B cell (primary cell): ENCODE results near the gene CEP295NL. TPM values are rescaled to one million over a fixed set of nuclear protein-coding genes. Genes with fewer than 3 reads are reported as not detected.

Experiments
- ATAC-seq: fragments of 200-7000 bp; cut with Tn5 transposase; one replicate; pipeline ENCODE4 v1.10.0; 2021; ENCODE audit warnings: low read depth, mild to moderate bottlenecking, moderate number of reproducible peaks, moderate library complexity
- CTCF ChIA-PET: fragments of 350-600 bp; sonication (Branson Sonifier 250); formaldehyde crosslinking; loops from one replicate; lab custom pipeline; 2021; ENCODE audit warnings: antibody characterized with exemption, inconsistent platforms; lab: Charles Lee
- POLR2A ChIA-PET: fragments of 350-600 bp; sonication (Branson Sonifier 250); formaldehyde crosslinking; loops from one replicate; lab custom pipeline; 2021; ENCODE audit warnings: antibody characterized with exemption; lab: Charles Lee
- DNase-seq: peaks from one replicate; pipeline ENCODE4 v3.0.0; 2013
- H2AFZ ChIP-seq: 2 replicates; pipeline ENCODE4 v1.6.1; 2012; ENCODE audit warnings: mild to moderate bottlenecking, low read depth, low read length; ENCODE audit not compliant: insufficient read depth, poor library complexity, severe bottlenecking
- H3K27ac ChIP-seq, 2 donors: 1 replicate in 1 of 2; 2 replicates in 1 of 2; pipeline ENCODE4 v1.5.1; 2012 to 2013; ENCODE audit warnings: low read length in 2 of 2, mild to moderate bottlenecking in 2 of 2, moderate library complexity in 1 of 2
- H3K27me3 ChIP-seq, 4 experiments: fragments of 200-600 bp in 1 of 4; sonication (generic) in 1 of 4; replicated peaks in 1 of 4; 1 replicate in 2 of 4; 2 replicates in 2 of 4; pipeline versions ENCODE4 v1.6.1 to v1.7.0; 2013 to 2016; ENCODE audit warnings: low read length in 3 of 4, mild to moderate bottlenecking in 2 of 4, mixed read lengths in 1 of 4, moderate library complexity in 1 of 4; ENCODE audit not compliant: insufficient read depth in 4 of 4, control insufficient read depth in 3 of 4; ENCODE audit errors: control extremely low read depth in 1 of 4
- H3K36me3 ChIP-seq, 2 experiments: replicated peaks in 1 of 2; 1 replicate in 1 of 2; 2 replicates in 1 of 2; pipeline versions ENCODE4 v1.6.1 to v1.7.1; 2013; ENCODE audit warnings: low read length in 1 of 2; ENCODE audit not compliant: insufficient read depth in 2 of 2, control insufficient read depth in 1 of 2; ENCODE audit errors: control extremely low read depth in 1 of 2, extremely low read depth in 1 of 2
- H3K4me1 ChIP-seq, 2 donors: fragments of 200-600 bp in 1 of 2; sonication (generic) in 1 of 2; 1 replicate in 1 of 2; 2 replicates in 1 of 2; pipeline versions ENCODE4 v1.5.1 to v1.6.1; 2013 to 2017; ENCODE audit warnings: low read length in 2 of 2; ENCODE audit not compliant: control insufficient read depth in 2 of 2, insufficient read depth in 2 of 2
- H3K4me2 ChIP-seq: replicated peaks from 2 replicates; pipeline ENCODE3; 2012; ENCODE audit warnings: mild to moderate bottlenecking, low read depth, low read length; ENCODE audit not compliant: poor library complexity, severe bottlenecking
- H3K4me3 ChIP-seq, 5 experiments: fragments of 200-600 bp in 1 of 5; sonication (generic) in 1 of 5; 1 replicate in 3 of 5; 2 replicates in 2 of 5; pipeline versions ENCODE4 v1.5.1 to v1.7.0; 2011 to 2016; ENCODE audit warnings: low read length in 4 of 5, mild to moderate bottlenecking in 4 of 5, low read depth in 2 of 5, control low read depth in 1 of 5, moderate library complexity in 1 of 5; ENCODE audit not compliant: insufficient read depth in 1 of 5; ENCODE audit errors: control extremely low read depth in 1 of 5, extremely low read depth in 1 of 5
- H3K79me2 ChIP-seq: fragments of 200-600 bp; sonication (generic); one replicate; pipeline ENCODE4 v1.6.0; 2016; ENCODE audit warnings: low read length; ENCODE audit not compliant: control insufficient read depth, insufficient read depth
- H3K9ac ChIP-seq: fragments of 200-600 bp; sonication (generic); 2 replicates; pipeline ENCODE4 v1.6.1; 2017; ENCODE audit warnings: mild to moderate bottlenecking, low read length, moderate library complexity
- H3K9me3 ChIP-seq, 3 donors: one replicate each; pipeline versions ENCODE4 v1.6.1 to v1.7.1; 2013; ENCODE audit warnings: low read length in 2 of 3; ENCODE audit not compliant: control insufficient read depth in 2 of 3, insufficient read depth in 1 of 3; ENCODE audit errors: control extremely low read depth in 1 of 3
- H4K20me1 ChIP-seq: 2 replicates; pipeline ENCODE4 v1.6.0; 2012; ENCODE audit warnings: mild to moderate bottlenecking, low read length; ENCODE audit not compliant: insufficient read depth, control insufficient read depth, poor library complexity, severe bottlenecking
- H3K27ac Mint-ChIP-seq: one replicate; pipeline ENCODE4 v1.8.0; 2021; ENCODE audit warnings: mixed read lengths
- H3K27me3 Mint-ChIP-seq: one replicate; pipeline ENCODE4 v1.8.0; 2021; ENCODE audit warnings: mixed read lengths
- H3K4me1 Mint-ChIP-seq: one replicate; pipeline ENCODE4 v1.8.0; 2021; ENCODE audit warnings: mixed read lengths
- H3K4me3 Mint-ChIP-seq: one replicate; pipeline ENCODE4 v1.8.0; 2021; ENCODE audit warnings: mixed read lengths
- H3K9me3 Mint-ChIP-seq: one replicate; pipeline ENCODE4 v1.8.0; 2022; ENCODE audit warnings: mixed read lengths; ENCODE audit not compliant: insufficient read depth
- EZH2 ChIP-seq: IDR thresholded peaks from 2 replicates; pipeline ENCODE4 v1.6.1; 2012; ENCODE audit warnings: borderline replicate concordance, low read depth, mild to moderate bottlenecking, moderate library complexity, low read length; ENCODE audit not compliant: insufficient read depth, poor library complexity, severe bottlenecking
- WGBS: methylation state at CpG from one replicate; pipeline ENCODE4 v1.1.5; 2013; ENCODE audit warnings: missing lambda C conversion rate; ENCODE audit not compliant: insufficient coverage; 5-methylcytosine and 5-hydroxymethylcytosine counted together
- intact Hi-C: fragments of 100-400 bp; cut with micrococcal nuclease; formaldehyde crosslinking; loops from one replicate; pipeline ENCODE4 v1.10.0; 2022
- polyA plus RNA-seq: library from polyadenylated mRNA; depleted of rRNA; stranded (reverse); fragments of >200 nt; gene quantifications from 2 replicates; pipeline ENCODE4 v1.2.3, GENCODE V29; 2012
- total RNA-seq, 2 donors: library from RNA; stranded (reverse); fragments of 120-200 nt in 1 of 2; gene quantifications; 1 replicate in 1 of 2; 2 replicates in 1 of 2; pipeline versions ENCODE4 v1.2.3 to v1.2.4, GENCODE V29; 2013 to 2022
- TF ChIP-seq, protein P1 (sequence below): fragments of 200-600 bp; IDR thresholded peaks from one replicate; pipeline ENCODE4 v1.8.0; 2022; ENCODE audit warnings: antibody characterized with exemption, mild to moderate bottlenecking

The CEP295NL gene
- total and polyA plus RNA-seq, 2 donors (not counting 1 experiment from before 2014, with no cell fraction given) = 0.09 to 1.3 TPM

DNA sequence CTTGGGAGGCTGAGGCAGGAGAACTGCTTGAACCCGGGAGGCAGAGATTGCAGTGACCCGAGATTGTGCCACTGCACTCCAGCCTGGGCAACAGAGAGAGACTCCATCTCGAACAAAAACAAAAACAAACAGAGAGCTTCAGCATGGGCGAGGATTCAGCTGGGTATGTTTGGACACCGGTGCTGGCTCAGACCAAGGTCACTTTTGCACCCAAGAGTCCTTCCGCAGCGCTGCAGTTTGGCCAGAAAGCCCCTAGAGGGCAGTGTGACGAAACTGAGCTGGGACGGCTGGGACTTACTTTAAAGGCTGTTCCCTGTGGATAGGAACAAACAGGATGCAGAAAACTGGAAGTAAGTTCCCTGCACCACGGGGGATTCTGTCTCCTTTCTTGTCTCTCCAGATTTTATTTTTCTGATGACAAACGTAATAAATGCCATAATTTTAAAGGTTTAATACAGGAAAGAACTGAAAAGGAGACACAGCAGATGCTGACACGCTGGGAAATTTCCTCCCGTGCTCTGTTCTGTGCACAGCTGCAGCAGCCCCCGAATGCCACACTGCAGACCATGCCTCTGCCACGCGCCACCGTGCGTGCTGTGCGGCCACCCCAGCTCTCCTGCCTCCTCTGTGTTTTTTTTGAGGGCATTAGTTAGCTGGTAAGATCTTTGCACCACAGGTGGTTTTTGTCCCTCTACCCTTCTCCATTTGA lies 37.2 kb downstream of the CEP295NL start:
- intact Hi-C loops = loop anchor here (1.0 kb wide), 1 partner anchor 57 kb away; no protein-coding TSS in a partner anchor
- Histone ChIP-seq H3K27ac (no peak overlapping the region), H3K9ac (no peak overlapping the region), H4K20me1 (no peaks in the 10 kb centered on the region), H3K27me3 (no peaks in the 10 kb centered on the region), H3K36me3 (no peaks in the 10 kb centered on the region), H3K4me2 (no peak overlapping the region), H2AFZ (no peak overlapping the region), H3K4me3 (no peak overlapping the region), H3K9me3 (no peaks in the 10 kb centered on the region), H3K79me2 (no peaks in the 10 kb centered on the region), H3K4me1 (no peaks in the 10 kb centered on the region)
- whole genome bisulfite sequencing = 34% methylated on average over 12 of the region's 19 CpGs
- Mint-ChIP-seq H3K4me1 (no peaks in the 10 kb centered on the region), H3K27ac (no peak overlapping the region), H3K9me3 (no peaks in the 10 kb centered on the region), H3K27me3 (peaks cover 7% of the 10 kb centered on the region), H3K4me3 (no peak overlapping the region)
- ChIA-PET CTCF (interaction anchor here (0.6 to 7.7 kb wide), 39 partner anchors 9 to 1294 kb away, joined by 3 to 119 read pairs (median 4); partner anchors contain the start of genes TIMP2 and USP36), POLR2A (interaction anchor here (0.5 to 0.7 kb wide), 2 partner anchors 21 to 24 kb away, joined by 3 read pairs; no protein-coding TSS in a partner anchor)
- peak; percentile 76 for DNase-seq
- TF ChIP-seq, protein P1, sequence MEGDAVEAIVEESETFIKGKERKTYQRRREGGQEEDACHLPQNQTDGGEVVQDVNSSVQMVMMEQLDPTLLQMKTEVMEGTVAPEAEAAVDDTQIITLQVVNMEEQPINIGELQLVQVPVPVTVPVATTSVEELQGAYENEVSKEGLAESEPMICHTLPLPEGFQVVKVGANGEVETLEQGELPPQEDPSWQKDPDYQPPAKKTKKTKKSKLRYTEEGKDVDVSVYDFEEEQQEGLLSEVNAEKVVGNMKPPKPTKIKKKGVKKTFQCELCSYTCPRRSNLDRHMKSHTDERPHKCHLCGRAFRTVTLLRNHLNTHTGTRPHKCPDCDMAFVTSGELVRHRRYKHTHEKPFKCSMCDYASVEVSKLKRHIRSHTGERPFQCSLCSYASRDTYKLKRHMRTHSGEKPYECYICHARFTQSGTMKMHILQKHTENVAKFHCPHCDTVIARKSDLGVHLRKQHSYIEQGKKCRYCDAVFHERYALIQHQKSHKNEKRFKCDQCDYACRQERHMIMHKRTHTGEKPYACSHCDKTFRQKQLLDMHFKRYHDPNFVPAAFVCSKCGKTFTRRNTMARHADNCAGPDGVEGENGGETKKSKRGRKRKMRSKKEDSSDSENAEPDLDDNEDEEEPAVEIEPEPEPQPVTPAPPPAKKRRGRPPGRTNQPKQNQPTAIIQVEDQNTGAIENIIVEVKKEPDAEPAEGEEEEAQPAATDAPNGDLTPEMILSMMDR = peak; percentile 92
- TF ChIP-seq EZH2 = no peak
- ATAC-seq = peak; percentile 72

- ChIA-PET POLR2A (no interaction called here), CTCF (interaction anchor here (1.4 to 7.7 kb wide), 2 partner anchors 10 to 107 kb away, joined by 5 to 119 read pairs; no protein-coding TSS in a partner anchor)
- no peak overlapping the region for H2AFZ ChIP-seq
- no peaks in the 10 kb centered on the region for H4K20me1 ChIP-seq
- H3K9me3 ChIP-seq = no peaks in the 10 kb centered on the region
- peaks cover 7% of the 10 kb centered on the region for H3K27me3 Mint-ChIP-seq
- WGBS = 100% methylated on average over 1 of the region's 1 CpG
- H3K4me1 Mint-ChIP-seq = no peaks in the 10 kb centered on the region
- no peaks in the 10 kb centered on the region for H3K27me3 ChIP-seq
- H3K27ac ChIP-seq = no peak overlapping the region
- no peaks in the 10 kb centered on the region for H3K36me3 ChIP-seq
- H3K27ac Mint-ChIP-seq = no peak overlapping the region
- ATAC-seq (no peak), DNase-seq (no peak)
- no peak overlapping the region for H3K9ac ChIP-seq
- no peak overlapping the region for H3K4me3 ChIP-seq
- intact Hi-C loops = no loop called here
- no peaks in the 10 kb centered on the region for H3K4me1 ChIP-seq
- H3K79me2 ChIP-seq = no peaks in the 10 kb centered on the region
- H3K4me2 ChIP-seq = no peak overlapping the region
- no peak overlapping the region for H3K4me3 Mint-ChIP-seq
- no peak for TF ChIP-seq EZH2
- TF ChIP-seq, protein P1 = no peak
- no peaks in the 10 kb centered on the region for H3K9me3 Mint-ChIP-seq
Observed at GRCh38 chr17:78864117-78864516, 38.9 kb downstream of the CEP295NL start.
